Measurements from ENCODE around the gene GDPD4.

Gene GDPD4

GRCh38 chr11:77232242-77232641 lies 69.2 kb downstream of the GDPD4 start:
- DNase-seq, result no peak

- DNase-seq, result no peak
Measured at GRCh38 chr11:77231800-77232199, 69.7 kb downstream of the GDPD4 start.

GRCh38 chr11:77230878-77231605 lies 70.4 kb downstream of the GDPD4 start:
- no peak for DNase-seq

GRCh38 chr11:77223797-77224196 lies 77.7 kb downstream of the GDPD4 start:
- DNase-seq, result no peak

- DNase-seq, result no peak
Measured at GRCh38 chr11:77217156-77217555, 84.3 kb downstream of the GDPD4 start.

GRCh38 chr11:77215106-77215505 lies 86.4 kb downstream of the GDPD4 start:
- DNase-seq, result no peak

- DNase-seq, result no peak
Measured at GRCh38 chr11:77214557-77214956, 86.9 kb downstream of the GDPD4 start.

DNA sequence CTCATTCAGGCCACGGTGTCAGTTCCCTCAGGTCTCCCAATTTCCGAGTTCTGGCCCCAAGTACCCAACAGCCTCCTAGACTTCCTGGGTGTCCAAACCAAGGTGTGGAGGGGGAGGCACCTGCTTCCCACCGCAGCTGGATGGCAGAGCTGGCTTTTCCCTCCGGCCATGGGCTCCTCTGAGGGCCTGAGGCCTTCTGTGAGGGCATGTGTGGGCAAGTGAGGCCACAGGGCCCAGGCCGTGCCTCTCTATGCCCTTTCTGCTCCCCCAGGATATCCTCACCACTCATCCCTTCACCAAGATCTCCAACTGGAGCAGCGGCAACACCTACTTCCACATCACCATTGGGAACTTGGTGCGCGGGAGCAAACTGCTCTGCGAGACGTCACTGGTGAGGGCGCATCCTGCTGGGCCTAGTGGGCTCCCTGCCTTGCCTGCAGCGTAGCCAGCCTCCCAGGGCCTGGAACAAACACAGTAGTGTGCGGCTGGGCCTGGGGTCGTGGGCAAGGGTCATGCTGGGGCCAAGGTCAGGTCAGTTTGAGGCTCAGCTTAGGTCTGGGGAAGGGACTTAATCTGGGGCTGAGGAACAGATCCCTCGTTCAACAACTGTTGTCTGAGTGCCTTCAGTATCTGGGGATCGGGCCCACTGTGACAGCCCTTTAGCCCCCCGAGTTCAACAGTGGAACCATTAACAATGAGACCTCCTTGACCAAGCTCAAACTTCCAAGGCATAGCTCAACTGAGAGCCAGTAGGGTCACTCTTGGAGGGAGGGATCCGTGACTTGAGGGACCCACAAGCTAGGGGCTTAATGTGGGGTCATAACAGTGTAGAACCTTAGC lies 87.7 kb downstream of the GDPD4 start:
- DNase-seq, result no peak

DNA sequence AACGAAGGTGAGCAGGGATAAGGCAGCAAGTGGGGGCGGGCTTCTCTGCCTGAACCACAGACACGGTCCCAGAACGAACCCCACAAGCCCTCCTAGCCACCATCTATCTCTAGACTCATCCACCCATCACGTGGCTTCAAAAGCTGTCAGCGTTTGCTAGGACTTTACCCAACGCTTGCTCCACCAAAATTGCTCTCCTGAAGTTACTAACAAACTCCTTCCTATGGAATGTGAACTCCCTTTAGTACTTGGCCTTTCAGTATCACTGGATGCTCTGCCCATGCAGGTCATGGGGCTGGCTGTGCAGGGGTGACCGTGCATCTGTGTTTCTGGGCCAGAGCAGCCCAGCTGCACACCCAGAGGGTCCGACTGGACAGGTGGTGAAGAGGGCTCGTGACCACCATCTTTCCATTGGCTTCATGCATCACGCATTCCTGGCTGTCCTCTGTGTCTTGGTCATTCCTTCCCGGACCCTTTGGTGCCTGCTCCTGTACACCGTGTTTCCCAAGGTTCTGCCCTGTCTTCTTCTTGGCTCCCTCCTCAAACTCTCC lies 88.4 kb downstream of the GDPD4 start:
- DNase-seq, result no peak

GRCh38 chr11:77212314-77213007 lies 89.0 kb downstream of the GDPD4 start:
- no peak for DNase-seq

DNA sequence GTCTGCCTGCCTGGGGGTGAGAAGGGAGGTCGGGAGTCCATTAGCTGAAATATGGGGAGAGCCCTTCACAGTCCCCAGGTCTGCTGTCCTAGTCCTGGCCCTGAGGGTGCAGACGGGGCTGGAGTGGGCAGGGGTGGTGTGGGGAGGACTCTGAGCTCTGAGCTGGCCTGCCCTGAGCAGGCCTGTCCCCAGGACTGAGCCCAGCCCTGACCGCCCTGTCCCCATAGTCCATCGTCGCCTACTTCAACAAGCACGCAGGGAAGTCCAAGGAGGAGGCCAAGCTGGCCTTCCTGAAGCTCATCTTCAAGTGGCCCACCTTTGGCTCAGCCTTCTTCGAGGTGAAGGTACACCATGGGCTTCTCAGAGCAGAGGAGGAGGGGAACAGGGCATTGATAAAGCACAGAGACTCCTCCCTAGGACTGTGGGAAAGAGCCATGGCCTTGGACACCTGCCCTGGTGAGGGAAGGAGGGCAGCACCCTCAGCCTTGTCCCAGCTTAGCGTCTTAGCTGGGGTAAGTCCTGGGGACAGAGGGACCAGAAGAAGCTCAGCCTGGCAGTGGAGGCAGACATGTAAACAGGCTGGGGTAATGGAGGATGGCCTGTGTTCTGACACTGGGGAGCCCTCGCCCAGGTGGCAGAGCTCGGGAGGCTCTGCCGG lies 89.8 kb downstream of the GDPD4 start:
- DNase-seq, result no peak

GRCh38 chr11:77211040-77211451 lies 90.4 kb downstream of the GDPD4 start:
- no peak for DNase-seq

DNA sequence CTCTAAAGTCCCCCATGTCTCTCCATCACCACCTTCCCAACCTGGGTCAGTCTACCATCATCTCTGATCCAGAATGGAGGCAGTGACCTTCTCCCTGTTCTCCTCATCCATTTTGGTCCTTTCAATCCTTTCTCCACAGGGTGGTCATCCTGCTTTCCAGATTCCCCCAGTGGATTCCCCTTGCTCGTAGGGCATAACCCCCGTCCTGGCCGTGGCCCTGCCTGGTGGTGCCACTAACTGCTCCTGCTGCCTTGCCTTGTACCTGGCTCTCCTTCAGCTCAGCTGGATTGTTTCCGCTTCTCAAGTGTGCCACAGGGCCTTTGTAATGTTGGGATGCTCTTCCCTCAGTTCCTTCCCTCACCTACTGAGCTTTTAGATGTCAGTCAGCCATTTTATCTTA lies 91.8 kb downstream of the GDPD4 start:
- DNase-seq, result no peak

- DNase-seq, result no peak
Measured at GRCh38 chr11:77208535-77208934, 93.0 kb downstream of the GDPD4 start.

DNA sequence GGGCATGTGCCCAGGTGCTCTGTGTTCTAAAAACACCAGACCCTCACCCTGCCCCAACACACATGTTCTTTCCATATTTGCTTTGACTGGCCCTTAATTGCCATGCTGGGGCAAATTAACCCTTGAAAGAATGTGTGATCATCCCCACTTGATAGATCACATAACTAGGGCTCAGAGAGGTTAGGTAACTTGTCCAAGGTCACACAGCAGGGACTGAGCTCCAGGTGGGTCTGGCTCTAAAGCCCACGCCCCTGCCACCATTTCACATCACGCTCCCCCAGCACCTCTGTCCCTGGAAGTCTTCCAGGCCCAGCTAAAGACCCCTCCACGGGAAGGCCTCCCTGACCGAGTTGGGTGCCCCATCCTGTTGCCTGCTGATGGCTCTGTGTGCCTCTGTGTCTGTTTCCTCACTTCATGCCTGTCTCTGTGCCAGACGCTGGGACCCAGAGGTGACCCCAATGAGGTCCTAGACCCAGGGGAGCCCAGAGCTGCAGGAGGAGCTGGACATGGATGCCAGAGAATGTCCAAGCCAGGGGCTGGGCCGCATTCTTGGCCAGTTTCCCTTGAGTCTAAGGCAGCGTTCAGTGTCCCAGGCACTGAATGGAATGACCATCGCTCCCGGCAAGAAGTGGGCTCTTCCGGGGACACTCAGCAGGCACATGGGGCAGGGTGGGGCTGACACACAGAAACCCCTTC lies 93.7 kb downstream of the GDPD4 start:
- no peak for DNase-seq

- no peak for DNase-seq
Measured at GRCh38 chr11:77207019-77207485, 94.4 kb downstream of the GDPD4 start.

- DNase-seq, result no peak
Measured at GRCh38 chr11:77206264-77207018, 95.0 kb downstream of the GDPD4 start.

GRCh38 chr11:77205467-77206263 lies 95.8 kb downstream of the GDPD4 start:
- no peak for DNase-seq

DNA sequence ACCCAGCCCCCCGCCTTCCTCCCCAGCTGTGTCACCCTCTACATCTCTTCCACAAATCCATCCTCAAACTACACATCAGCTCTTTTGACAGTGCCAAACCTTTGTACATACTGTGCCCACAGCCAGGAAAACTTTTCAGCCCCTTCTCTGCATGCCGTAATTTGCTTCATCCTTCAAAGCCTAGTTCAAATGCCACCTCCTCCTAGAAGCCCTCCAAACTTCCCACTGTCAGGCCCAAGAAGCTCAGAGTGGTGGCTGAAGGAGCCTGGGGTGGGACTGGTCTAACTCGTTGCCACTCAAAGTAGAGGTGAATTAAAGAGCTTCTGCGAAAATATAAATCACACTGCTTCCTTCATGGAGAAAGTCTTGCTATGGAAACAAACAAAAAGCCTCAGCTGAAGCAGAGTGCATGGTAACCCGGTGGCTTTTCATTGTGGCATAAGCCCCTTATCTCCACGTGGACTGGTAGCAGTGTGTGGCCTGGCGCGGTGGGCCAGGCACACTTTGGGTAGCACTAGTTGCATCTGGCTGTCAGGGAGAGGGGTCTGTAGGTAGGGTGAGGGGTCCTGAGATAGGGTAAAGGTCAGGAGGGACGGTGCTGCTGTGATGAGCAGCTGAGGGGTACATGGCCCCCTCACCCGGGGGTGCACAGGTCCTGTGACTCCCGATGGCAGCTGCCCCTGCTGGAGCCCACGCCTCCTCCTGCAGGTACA lies 96.6 kb downstream of the GDPD4 start:
- DNase-seq, result no peak
